GM19463 (cell line): ENCODE data around the gene OR1Q1.
"Not testable (repeated sequence)": the region's sequence is repeated elsewhere in the genome, so short reads cannot be mapped to it uniquely, and the experiment has no call there.

Source experiments
- ATAC-seq: cut with Tn5 transposase; IDR thresholded peaks from one replicate; pipeline ENCODE4 v1.9.1; 2021; ENCODE audit warnings: mild to moderate bottlenecking, moderate library complexity; ENCODE audit not compliant: unreplicated experiment

Gene OR1Q1, protein sequence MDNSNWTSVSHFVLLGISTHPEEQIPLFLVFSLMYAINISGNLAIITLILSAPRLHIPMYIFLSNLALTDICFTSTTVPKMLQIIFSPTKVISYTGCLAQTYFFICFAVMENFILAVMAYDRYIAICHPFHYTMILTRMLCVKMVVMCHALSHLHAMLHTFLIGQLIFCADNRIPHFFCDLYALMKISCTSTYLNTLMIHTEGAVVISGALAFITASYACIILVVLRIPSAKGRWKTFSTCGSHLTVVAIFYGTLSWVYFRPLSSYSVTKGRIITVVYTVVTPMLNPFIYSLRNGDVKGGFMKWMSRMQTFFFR

DNA sequence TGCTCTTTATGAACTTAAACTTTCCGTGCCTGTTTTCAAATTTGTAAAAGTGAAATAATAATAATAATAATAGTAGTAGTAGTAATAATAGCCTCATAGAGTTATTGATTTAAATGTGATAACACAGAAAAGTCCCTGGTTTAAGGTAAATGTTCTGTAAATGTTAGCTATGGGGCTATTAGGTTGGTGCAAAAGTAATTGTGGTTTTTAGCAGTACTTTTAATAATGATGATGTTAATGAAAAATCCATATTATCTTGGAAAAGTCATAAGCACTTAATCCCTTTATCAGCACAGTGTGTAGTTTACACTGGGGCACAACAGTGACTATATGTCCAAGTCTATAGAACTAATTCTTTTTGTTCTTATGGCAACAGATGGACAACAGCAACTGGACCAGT lies at the start of gene OR1Q1:
Gene OR1Q1 (plus strand): TSS at position 377 of the 400 bp plus-strand sequence. CDS start 0 bp downstream, at position 377.
- ATAC-seq = no peak

GRCh38 chr9:122567901-122568300 lies 46.6 kb upstream of the OR1Q1 start:
- no peak for ATAC-seq

DNA sequence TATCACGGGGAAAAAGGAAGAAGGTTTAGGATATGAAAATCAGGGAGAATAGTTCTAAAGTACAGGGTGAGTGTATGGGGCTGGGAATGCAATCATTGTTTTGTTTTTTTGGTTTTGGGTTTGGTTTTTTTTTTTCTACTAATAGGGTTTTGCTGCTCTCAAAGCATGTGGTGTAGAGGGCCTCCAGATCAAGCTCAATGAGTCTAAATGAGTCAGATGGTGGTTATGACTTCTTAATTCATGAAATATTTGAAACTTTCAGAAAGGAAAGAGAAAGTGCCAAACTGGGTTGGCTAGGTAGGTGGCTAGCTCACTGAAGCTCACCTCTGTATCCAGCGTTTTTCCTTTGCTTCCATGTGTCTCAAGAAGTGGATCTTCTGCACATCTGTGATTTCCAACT lies 42.1 kb upstream of the OR1Q1 start:
- no peak for ATAC-seq

DNA sequence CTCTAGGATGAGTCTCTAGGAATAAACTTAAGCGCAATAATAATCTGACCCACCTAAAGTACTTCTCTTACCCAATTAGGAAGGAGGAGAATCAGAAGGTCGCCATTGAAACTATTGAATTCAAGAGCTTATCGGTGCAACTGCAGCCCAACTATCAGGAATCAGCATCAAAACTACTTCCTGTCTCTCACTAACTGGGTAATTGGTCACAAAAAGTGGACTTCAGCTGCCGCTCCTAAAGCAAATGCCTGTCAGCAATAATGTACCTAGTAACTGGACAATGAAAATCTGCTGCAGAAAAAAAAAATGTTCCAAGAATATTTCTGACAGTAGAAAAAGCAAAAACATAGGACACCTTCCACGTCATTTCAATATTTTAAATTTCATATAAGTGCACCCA lies 34.7 kb upstream of the OR1Q1 start:
- no peak for ATAC-seq

GRCh38 chr9:122580360-122580759 lies 34.2 kb upstream of the OR1Q1 start:
- ATAC-seq = no peak

- ATAC-seq = not testable (repeated sequence)
These were observed 31.3 kb upstream of the OR1Q1 start, which contains the start of gene OR1L8 for GRCh38 chr9:122583284-122583683. Gene OR1L8, minus strand, starts transcription at chr9:122583384. Its CDS starts 14,907 bp downstream, at chr9:122568477.

DNA sequence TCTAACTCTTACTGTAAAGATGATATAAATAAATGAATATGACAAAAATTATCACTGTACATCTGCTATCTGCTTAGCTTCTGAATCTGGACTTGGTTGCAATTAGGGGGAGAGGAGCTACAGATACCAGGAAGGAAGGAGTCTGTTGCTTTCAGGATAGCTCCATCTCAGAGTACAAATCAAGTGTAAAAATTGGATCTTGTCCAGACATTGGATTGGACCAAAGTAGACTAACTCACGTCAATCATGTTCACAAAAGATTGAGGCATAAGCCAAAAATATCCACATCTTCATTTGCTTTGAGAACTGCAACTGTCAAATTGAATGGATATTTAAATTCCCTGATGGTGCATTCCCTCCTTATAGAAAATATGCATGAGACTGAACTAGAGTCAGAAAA lies 8.8 kb upstream of the OR1Q1 start:
- ATAC-seq = no peak

DNA sequence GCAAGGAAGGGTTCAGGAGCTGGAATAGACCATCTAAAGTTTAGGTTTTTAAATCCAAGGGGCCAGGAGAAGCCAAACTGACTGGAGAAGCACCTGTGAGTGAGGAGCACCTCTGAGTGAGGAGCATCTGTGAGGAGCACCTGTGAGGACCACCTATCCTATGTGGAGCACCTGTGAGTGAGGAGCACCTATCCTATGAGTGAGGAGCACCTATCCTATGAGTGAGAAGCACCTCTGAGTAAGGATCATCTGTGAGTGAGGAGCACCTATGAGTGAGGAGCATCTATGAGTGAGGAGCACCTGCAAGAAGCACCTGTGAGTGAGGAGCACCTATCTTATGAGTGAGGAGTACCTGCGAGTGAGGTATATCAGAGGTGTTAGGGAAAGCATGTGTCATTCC lies 8.0 kb upstream of the OR1Q1 start:
- no peak for ATAC-seq

DNA sequence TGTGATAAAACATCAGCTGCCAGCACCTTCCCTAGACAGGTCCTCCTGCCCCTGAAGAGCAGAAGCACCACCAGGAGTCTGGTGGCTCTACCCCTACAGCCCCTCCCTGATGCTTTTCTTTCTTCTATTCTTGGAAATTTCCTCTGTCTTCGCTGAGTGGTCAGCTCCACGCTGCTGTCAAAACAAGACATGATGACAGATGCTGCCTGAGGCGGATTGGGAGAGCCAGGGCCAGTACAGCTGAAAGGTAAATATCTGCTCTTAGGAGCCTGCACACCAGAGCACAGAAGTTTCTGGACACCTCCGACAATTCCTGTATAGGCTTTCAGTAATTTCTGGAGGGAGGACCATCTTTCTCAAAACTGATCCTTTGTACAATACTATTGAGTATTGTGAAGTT lies 4.7 kb upstream of the OR1Q1 start:
- no peak for ATAC-seq

- ATAC-seq = no peak
These were observed 5.5 kb downstream of the OR1Q1 start for GRCh38 chr9:122619996-122620395.

- no peak for ATAC-seq
These were observed 27.7 kb downstream of the OR1Q1 start for GRCh38 chr9:122642226-122642625.

DNA sequence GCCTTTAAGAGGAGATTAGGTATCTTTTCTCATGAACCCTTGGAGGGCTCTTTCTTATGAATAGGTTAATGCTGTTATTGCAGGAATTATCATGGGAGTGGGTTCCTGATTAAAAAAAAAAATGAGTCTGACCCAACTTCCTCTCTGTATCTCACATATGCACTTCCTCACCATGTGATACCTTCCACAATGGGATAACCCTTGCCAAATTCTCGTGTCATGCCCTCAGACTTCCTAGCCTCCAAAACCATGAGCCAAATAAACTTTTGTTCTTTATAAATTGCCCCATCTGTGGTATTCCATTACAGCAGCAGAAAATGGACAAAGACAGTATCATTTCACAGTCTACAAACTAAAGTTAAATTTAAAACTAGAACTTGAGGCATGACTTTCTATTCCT lies 41.8 kb downstream of the OR1Q1 start:
- no peak for ATAC-seq

- ATAC-seq = no peak
These were observed 43.0 kb downstream of the OR1Q1 start, which contains the start of gene OR1B1 for GRCh38 chr9:122657527-122657926. Gene OR1B1, minus strand, starts transcription at chr9:122657627.

DNA sequence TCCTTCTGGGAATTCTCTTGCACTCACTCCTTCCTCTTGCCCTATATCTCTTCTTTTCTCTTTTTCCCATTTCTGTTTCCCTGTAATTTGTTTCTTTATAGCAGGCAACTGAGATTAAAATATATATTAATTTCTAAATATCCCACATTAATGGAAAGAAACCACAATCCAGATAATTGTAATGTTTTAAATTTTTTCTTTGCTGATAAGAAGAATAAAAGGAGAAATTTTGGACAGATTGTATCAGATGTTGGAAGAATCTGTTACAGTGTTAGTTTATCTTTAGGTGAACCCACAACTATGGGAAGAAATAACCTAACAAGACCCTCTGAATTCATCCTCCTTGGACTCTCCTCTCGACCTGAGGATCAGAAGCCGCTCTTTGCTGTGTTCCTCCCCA lies 46.9 kb downstream of the OR1Q1 start, which contains the start of gene OR1L1:
Gene OR1L1 (plus strand): TSS at position 301 of the 400 bp plus-strand sequence. CDS start 0 bp downstream, at position 301.
- ATAC-seq = no peak
